ENCODE measurements around the gene ROM1. TPM values are rescaled to one million over a fixed set of nuclear protein-coding genes. Genes with fewer than 3 reads are reported as not detected.

The ROM1 gene
- total RNA-seq: 21.1 and 28.0 TPM in 2 replicates

GRCh38 chr11:62612366-62613290, at the start of gene ROM1, which contains the start of gene EML3:
TSS of gene ROM1 (plus strand) at chr11:62613257. CDS start at chr11:62613282, 25 bp downstream.
TSS of gene EML3 (minus strand) at chr11:62612775. CDS start at chr11:62612457, 318 bp downstream.

GRCh38 chr11:62573592-62574362, 39.3 kb upstream of the ROM1 start, which contains the start of gene EEF1G:
TSS of gene EEF1G (minus strand) at chr11:62573891. CDS start at chr11:62573842, 49 bp downstream.

GRCh38 chr11:62591448-62592145, 21.5 kb upstream of the ROM1 start, which contains the start of gene TUT1:
TSS of gene TUT1 (minus strand) at chr11:62591523. CDS start at chr11:62591485, 38 bp downstream.

GRCh38 chr11:62601372-62602140, 11.5 kb upstream of the ROM1 start, which contains the start of gene MTA2:
TSS of gene MTA2 (minus strand) at chr11:62601865. CDS start at chr11:62601450, 415 bp downstream.

GRCh38 chr11:62621567-62622470, 8.8 kb downstream of the ROM1 start, which contains the start of gene B3GAT3:
TSS of gene B3GAT3 (minus strand) at chr11:62621986. CDS start at chr11:62621947, 39 bp downstream.

GRCh38 chr11:62645946-62646824, 33.1 kb downstream of the ROM1 start, which contains the start of gene GANAB:
TSS of gene GANAB (minus strand) at chr11:62646613. CDS start at chr11:62646599, 14 bp downstream.

Other genes starting within 250 kb of the ROM1 start
- not detected in 2 replicates for gene SCGB1A1, start 194.2 kb upstream of the ROM1 start, total RNA-seq
- 358 and 476 TPM in 2 replicates for gene AHNAK, start 66.5 kb upstream of the ROM1 start, total RNA-seq
- gene EEF1G, start 39.4 kb upstream of the ROM1 start, total RNA-seq: 2,284 and 3,184 TPM in 2 replicates
- 5.0 and 7.9 TPM in 2 replicates for gene TUT1, start 21.7 kb upstream of the ROM1 start, total RNA-seq
- 59.9 and 63.9 TPM in 2 replicates for gene MTA2, start 11.4 kb upstream of the ROM1 start, total RNA-seq
- 36.8 and 40.0 TPM in 2 replicates for gene EML3, start 482 bp upstream of the ROM1 start, total RNA-seq
- 35.5 and 50.5 TPM in 2 replicates for gene B3GAT3, start 8.7 kb downstream of the ROM1 start, total RNA-seq
- 226 and 265 TPM in 2 replicates for gene GANAB, start 33.4 kb downstream of the ROM1 start, total RNA-seq
- 19.7 and 23.8 TPM in 2 replicates for gene INTS5, start 40.0 kb downstream of the ROM1 start, total RNA-seq
- gene C11orf98, start 52.0 kb downstream of the ROM1 start, total RNA-seq: 24.9 and 34.9 TPM in 2 replicates
- 4.9 and 11.0 TPM in 2 replicates for gene CSKMT, start 52.1 kb downstream of the ROM1 start, total RNA-seq
- gene UQCC3, start 58.4 kb downstream of the ROM1 start, total RNA-seq: 10.3 and 11.5 TPM in 2 replicates
- 2.6 and 4.5 TPM in 2 replicates for gene LBHD1, start 59.0 kb downstream of the ROM1 start, total RNA-seq
- gene UBXN1, start 65.8 kb downstream of the ROM1 start, total RNA-seq: 103 and 276 TPM in 2 replicates
- 5.3 and 18.2 TPM in 2 replicates for gene LRRN4CL, start 76.3 kb downstream of the ROM1 start, total RNA-seq
- 35.5 and 69.3 TPM in 2 replicates for gene BSCL2, start 94.2 kb downstream of the ROM1 start, total RNA-seq
- not detected in 2 replicates for gene GNG3, start 94.4 kb downstream of the ROM1 start, total RNA-seq
- gene HNRNPUL2, start 114.2 kb downstream of the ROM1 start, total RNA-seq: 7.5 and 10.1 TPM in 2 replicates
- gene TTC9C, start 115.2 kb downstream of the ROM1 start, total RNA-seq: 33.3 and 34.9 TPM in 2 replicates
- gene ZBTB3, start 140.9 kb downstream of the ROM1 start, total RNA-seq: 6.1 and 8.3 TPM in 2 replicates
- 77.4 and 86.6 TPM in 2 replicates for gene POLR2G, start 148.3 kb downstream of the ROM1 start, total RNA-seq
- 13.7 and 17.6 TPM in 2 replicates for gene TAF6L, start 158.1 kb downstream of the ROM1 start, total RNA-seq
- 75.6 and 85.9 TPM in 2 replicates for gene TMEM179B, start 174.1 kb downstream of the ROM1 start, total RNA-seq
- gene TMEM223, start 178.7 kb downstream of the ROM1 start, total RNA-seq: 31.0 and 34.3 TPM in 2 replicates
- 26.2 and 38.2 TPM in 2 replicates for gene NXF1, start 192.2 kb downstream of the ROM1 start, total RNA-seq
- 30.7 and 35.2 TPM in 2 replicates for gene STX5, start 218.8 kb downstream of the ROM1 start, total RNA-seq
- gene TEX54, start 219.6 kb downstream of the ROM1 start, total RNA-seq: not detected in 2 replicates
- gene WDR74, start 226.3 kb downstream of the ROM1 start, total RNA-seq: 40.7 and 56.0 TPM in 2 replicates